Stimulated activated CD8-positive, alpha-beta memory T cell treated with anti-CD3 and anti-CD28 coated beads, Interleukin-15, amount 100 ng/mL, for 24 hours (primary cell): Measurements from ENCODE around the gene SUSD4.

ENCODE experiments used
- DNase-seq: peaks from one replicate; pipeline ENCODE4 v3.0.0-alpha.2; 2020; ENCODE audit warnings: low read depth

Gene SUSD4

DNA sequence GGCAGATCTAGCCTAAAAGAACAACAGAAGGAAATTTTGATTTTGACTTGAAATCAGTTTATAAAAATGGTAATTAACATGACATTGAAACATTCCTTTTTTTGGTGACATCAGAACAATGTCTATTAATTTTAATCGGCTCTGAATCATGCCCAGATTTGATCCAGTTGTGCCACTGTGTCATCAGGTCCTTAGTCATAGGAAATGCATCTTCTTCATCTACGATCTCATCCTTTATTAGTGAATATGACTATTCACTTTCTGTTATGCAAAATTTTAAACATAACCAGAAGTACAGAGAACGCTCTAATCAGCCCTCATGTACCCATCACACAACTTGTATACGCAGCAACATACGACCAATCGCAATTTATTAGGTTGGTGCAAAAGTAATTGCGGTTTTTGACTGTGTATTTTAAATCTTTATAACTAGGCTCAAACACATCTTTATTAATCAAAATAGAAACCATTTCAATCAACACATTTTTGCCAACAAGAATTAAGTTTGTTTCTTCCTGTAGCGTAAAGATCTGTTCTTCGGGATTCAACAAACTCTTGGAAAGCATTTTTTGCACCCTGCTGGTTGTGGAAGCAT, 180.6 kb downstream of the SUSD4 start:
- DNase-seq: no peak

- DNase-seq: no peak
Measured at GRCh38 chr1:223180731-223181321, 183.2 kb downstream of the SUSD4 start.

DNA sequence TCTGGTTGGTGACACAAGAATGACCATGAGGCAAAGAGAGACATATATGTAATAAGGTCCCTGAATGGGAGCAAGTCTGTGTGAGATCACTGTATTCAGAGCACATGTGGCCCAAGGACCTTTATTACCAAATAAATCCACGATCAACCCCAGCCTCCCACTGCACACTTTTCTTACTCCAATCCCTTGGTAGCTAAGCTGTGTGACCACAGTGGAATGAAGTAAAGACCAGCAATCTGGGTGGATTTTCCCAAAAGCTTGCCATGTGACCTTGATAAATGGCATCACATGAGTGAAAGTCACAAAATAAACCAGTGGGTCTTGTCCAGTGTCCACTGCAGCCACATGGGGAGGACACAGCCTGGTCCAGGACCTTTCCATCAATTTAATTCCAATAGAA, 184.2 kb downstream of the SUSD4 start:
- no peak for DNase-seq

DNA sequence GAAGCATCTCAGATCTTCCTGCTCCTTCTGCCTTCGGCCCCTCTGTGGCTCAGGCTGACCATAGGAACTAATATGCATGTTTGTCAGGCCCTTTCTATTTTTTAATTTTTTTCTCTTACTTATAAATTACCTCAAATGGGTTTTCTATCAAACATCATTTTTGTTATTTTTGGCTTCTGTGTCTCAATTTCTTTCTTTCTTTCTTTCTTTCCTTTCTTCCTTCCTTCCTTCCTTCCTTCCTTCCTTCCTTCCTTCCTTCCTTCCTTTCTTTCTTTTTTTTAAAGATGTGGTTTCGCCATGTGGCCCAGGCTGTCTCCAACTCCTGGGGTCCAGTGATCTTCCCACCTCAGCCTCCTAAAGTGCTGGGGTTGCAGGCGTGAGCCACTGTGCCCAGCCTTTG, 184.7 kb downstream of the SUSD4 start:
- DNase-seq: no peak

- no peak for DNase-seq
Measured at GRCh38 chr1:223177681-223178080, 186.3 kb downstream of the SUSD4 start.

DNA sequence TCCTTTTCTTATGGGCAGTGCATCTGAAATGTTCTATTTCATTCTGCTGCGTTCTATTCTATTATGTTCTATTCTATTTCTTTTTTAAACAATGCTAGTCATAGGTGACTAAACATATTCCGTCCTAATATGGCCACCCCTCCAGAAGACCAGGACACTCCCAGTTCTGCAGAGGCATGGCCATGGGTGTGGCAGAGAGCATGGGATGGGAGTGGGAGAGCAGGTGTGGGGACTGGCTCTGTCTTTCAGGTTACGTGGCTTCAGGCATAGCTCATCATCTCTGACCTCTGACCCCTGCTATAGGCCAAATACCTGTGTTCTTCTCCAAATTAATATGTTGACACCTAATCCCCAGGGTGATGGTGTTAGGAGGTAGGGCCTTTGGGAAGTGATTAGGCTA, 187.5 kb downstream of the SUSD4 start:
- DNase-seq: no peak

DNA sequence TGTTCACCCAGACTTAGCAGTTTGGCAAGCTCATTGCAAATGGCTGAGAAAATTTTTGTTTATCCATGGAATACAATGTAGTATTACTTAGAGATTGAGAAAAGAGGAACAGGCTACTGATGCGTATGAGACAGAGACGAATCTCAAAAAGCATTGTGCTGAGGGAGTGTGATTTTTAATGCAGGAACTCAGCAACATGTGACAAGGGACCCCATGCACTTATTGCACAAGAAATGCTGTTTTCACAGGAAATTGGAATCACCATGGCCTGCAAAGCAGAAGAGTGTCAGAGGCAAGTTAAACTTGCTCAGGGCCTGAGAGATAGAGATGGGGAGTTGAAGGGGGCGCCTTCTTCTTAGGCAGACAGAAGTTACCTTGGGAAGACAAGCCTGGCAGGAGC, 188.3 kb downstream of the SUSD4 start:
- DNase-seq: no peak

- DNase-seq: no peak
Measured at GRCh38 chr1:223175032-223175431, 188.9 kb downstream of the SUSD4 start.
